ENCODE data around the gene MTOR.
A peak's percentile ranks its signal among the peaks of the same experiment; 100 is the strongest.

MTOR gene

DNA sequence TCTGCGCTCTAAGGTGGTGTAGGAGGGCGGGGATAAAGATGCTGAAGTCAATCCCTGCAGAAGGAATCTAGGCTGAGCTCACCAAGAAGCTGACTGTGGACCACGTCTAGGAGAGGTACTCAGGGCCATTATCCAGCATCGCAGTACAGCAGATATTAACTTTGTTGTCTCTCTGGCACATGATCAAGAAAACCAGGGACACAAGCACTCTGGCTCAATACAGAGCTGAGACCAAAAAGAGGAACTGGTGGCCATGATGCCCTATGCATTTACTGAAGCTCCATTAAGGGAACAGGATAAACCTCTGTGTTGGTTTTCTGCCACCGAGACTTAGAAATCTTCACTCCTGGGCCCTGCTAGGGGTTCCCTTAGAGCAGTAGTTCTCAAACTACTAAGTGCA lies 111.2 kb downstream of the MTOR start:
- H3K4me3 ChIP-seq (replicated peaks; ENCODE audit: low read depth, low read length), result no peak overlapping the region
- DNase-seq (ENCODE audit: low read depth), result no peak
- TF ChIP-seq, protein P1, sequence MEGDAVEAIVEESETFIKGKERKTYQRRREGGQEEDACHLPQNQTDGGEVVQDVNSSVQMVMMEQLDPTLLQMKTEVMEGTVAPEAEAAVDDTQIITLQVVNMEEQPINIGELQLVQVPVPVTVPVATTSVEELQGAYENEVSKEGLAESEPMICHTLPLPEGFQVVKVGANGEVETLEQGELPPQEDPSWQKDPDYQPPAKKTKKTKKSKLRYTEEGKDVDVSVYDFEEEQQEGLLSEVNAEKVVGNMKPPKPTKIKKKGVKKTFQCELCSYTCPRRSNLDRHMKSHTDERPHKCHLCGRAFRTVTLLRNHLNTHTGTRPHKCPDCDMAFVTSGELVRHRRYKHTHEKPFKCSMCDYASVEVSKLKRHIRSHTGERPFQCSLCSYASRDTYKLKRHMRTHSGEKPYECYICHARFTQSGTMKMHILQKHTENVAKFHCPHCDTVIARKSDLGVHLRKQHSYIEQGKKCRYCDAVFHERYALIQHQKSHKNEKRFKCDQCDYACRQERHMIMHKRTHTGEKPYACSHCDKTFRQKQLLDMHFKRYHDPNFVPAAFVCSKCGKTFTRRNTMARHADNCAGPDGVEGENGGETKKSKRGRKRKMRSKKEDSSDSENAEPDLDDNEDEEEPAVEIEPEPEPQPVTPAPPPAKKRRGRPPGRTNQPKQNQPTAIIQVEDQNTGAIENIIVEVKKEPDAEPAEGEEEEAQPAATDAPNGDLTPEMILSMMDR (IDR thresholded peaks at IDR 0.05; ENCODE audit: low read length, missing control alignments), result no peak

GRCh38 chr1:11150326-11150725 lies 112.0 kb downstream of the MTOR start:
- DNase-seq (ENCODE audit: low read depth), result no peak
- TF ChIP-seq, protein P1 (IDR thresholded peaks at IDR 0.05; ENCODE audit: low read length, missing control alignments), result no peak
- H3K4me3 ChIP-seq (replicated peaks; ENCODE audit: low read depth, low read length), result no peak overlapping the region

- TF ChIP-seq, protein P1 (IDR thresholded peaks at IDR 0.05; ENCODE audit: low read length, missing control alignments), result no peak
- peak; percentile 17 for DNase-seq (ENCODE audit: low read depth)
- H3K4me3 ChIP-seq (replicated peaks; ENCODE audit: low read depth, low read length), result no peak overlapping the region
These were observed 115.1 kb downstream of the MTOR start for GRCh38 chr1:11147197-11147770.

GRCh38 chr1:11145741-11146140 lies 116.6 kb downstream of the MTOR start:
- no peak overlapping the region for H3K4me3 ChIP-seq (replicated peaks; ENCODE audit: low read depth, low read length)
- DNase-seq (ENCODE audit: low read depth), result no peak
- TF ChIP-seq, protein P1 (IDR thresholded peaks at IDR 0.05; ENCODE audit: low read length, missing control alignments), result no peak

DNA sequence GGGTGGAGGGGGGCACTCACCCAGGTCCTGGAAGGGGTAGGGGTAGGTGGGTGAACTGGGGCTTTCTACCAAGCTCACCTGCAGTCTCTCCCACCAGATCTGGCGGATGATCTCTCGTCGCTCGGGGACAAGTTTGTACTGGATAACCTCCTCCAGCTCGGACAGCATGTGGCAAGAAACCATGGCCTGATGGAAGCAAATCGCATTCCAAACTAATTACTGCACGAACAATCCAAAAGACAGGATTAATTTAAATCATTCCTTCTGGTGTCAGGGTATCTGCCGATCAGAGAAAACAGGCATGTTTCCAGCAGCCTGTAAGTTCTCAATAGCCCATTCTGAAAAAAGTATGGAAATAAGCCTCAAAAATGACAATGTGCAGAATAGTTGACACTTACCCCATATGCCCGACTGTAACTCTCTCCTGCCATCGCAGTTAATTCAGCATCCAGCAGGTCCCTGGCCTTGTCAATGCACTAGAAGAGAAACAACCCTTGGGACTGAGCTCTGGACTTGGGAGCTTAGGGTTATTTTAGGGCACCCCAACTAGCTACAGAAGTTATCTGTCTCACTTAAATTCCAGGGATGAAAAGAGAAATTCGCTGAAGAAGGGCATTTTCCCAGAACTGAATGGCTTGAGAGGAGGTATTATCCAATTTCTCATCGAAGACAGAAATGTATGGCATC lies 117.6 kb downstream of the MTOR start:
- DNase-seq (ENCODE audit: low read depth), result no peak

GRCh38 chr1:11143907-11144306 lies 118.4 kb downstream of the MTOR start:
- TF ChIP-seq, protein P1 (IDR thresholded peaks at IDR 0.05; ENCODE audit: low read length, missing control alignments), result no peak
- no peak overlapping the region for H3K4me3 ChIP-seq (replicated peaks; ENCODE audit: low read depth, low read length)
- DNase-seq (ENCODE audit: low read depth), result no peak

More for the DNA sequence above, 117.6 kb downstream of the MTOR start:
- TF ChIP-seq, protein P1 (IDR thresholded peaks at IDR 0.05; ENCODE audit: low read length, missing control alignments), result no peak
- no peak overlapping the region for H3K4me3 ChIP-seq (replicated peaks; ENCODE audit: low read depth, low read length)

- H3K4me3 ChIP-seq (replicated peaks; ENCODE audit: low read depth, low read length), result no peak overlapping the region
- TF ChIP-seq, protein P1 (IDR thresholded peaks at IDR 0.05; ENCODE audit: low read length, missing control alignments), result no peak
- DNase-seq (ENCODE audit: low read depth), result no peak
These were observed 119.0 kb downstream of the MTOR start for GRCh38 chr1:11143401-11143800.
